Skeletal muscle satellite cell (primary cell): ENCODE results near the gene AXL. TPM values are rescaled to one million over a fixed set of nuclear protein-coding genes. Genes with fewer than 3 reads are reported as not detected.

Source experiments
- H3K27me3 ChIP-seq: 2 replicates; pipeline ENCODE4 v1.7.0; 2013; ENCODE audit warnings: low read length; ENCODE audit not compliant: control insufficient read depth, insufficient read depth
- H3K36me3 ChIP-seq: 2 replicates; pipeline ENCODE4 v1.7.0; 2013; ENCODE audit warnings: mild to moderate bottlenecking, control low read depth, low read length; ENCODE audit not compliant: insufficient read depth
- H3K4me1 ChIP-seq: 2 replicates; pipeline ENCODE4 v1.7.0; 2013; ENCODE audit warnings: low read length; ENCODE audit not compliant: control insufficient read depth, insufficient read depth
- H3K4me2 ChIP-seq: 2 replicates; pipeline ENCODE4 v1.7.0; 2013; ENCODE audit warnings: mild to moderate bottlenecking, low read length
- H3K4me3 ChIP-seq: 2 replicates; pipeline ENCODE4 v1.7.0; 2013; ENCODE audit warnings: low read length
- H3K9ac ChIP-seq: 2 replicates; pipeline ENCODE4 v1.7.0; 2013; ENCODE audit warnings: mild to moderate bottlenecking, low read depth, low read length, moderate library complexity
- H3K9me3 ChIP-seq: replicated peaks from 2 replicates; pipeline ENCODE4 v1.7.0; 2013; ENCODE audit warnings: mild to moderate bottlenecking, control low read depth, low read length
- small RNA-seq: library from RNA; depleted of rRNA; stranded (forward); fragments of <200 nt; gene quantifications from one replicate; pipeline ENCODE3, GENCODE V24; 2012

The AXL gene

DNA sequence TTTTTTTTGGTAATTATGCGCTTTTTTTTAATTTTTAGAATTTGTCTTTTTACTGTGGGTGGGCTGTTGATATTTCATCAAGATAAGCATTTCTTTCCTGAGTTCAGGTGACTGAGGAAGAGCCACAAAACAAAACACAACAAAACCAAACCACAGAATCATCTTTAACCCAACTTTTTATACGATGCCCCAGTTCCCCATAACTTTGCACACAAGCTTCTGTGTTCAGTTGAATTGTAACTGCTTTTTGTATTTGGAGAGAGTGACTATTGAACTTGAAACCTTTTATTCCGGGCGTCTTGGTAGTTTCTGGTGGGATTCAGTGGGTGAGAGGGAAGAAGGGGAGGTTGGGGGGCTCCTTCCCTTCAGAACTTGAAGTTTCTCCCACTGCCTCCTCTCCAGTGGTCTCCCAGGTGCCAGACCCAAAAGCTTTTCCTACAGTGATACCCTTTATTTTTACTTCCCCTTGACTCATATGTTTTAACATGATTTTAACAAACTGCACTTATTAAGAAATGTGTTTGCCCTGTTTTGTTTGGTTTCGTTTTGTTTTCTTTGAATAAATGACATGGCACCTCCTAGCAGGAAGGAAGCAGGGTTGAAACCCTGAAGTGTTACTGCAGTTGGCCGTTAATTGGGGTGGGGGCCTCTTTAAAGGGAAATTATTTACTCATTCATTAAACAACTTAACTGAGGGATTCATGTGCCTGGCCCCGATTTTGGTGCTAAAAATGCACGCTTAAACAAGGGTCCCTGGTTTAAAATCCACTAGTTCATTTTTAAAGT is 88.3 kb downstream of the AXL start:
- Histone ChIP-seq H3K9ac (no peak overlapping the region), H3K36me3 (peaks cover 60% of the 10 kb centered on the region), H3K4me1 (peaks cover 24% of the 10 kb centered on the region), H3K4me2 (no peak overlapping the region), H3K9me3 (no peaks in the 10 kb centered on the region), H3K27me3 (no peaks in the 10 kb centered on the region), H3K4me3 (no peak overlapping the region)

DNA sequence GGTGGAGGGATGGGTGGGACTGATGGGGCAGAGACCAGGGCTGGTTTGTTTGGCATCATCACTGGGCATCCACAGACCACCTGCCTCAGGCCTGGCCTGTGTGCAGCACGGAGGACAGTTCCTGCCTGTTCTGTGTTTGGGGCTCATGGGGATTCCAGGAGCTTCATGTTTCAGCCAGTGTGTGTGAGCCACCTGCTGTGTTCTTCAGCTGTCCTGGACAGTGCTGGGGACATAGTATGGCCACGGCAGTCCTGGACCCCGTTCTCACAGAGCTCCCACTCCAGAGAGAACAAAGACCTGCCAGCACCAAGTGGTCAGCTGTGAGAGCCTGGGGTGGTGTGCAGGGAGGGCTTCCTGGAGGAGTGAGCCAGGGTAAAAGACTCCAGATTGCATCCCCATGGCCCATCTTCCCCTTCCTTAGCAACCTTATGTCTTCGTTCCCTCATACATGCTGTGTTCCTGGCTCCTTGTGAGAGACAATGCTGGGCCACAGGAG is 89.0 kb downstream of the AXL start:
- Histone ChIP-seq H3K4me2 (no peak overlapping the region), H3K36me3 (peaks cover 60% of the 10 kb centered on the region), H3K9ac (peak overlapping the region; percentile 49), H3K9me3 (no peaks in the 10 kb centered on the region), H3K4me3 (no peak overlapping the region), H3K27me3 (no peaks in the 10 kb centered on the region), H3K4me1 (peaks cover 24% of the 10 kb centered on the region)

DNA sequence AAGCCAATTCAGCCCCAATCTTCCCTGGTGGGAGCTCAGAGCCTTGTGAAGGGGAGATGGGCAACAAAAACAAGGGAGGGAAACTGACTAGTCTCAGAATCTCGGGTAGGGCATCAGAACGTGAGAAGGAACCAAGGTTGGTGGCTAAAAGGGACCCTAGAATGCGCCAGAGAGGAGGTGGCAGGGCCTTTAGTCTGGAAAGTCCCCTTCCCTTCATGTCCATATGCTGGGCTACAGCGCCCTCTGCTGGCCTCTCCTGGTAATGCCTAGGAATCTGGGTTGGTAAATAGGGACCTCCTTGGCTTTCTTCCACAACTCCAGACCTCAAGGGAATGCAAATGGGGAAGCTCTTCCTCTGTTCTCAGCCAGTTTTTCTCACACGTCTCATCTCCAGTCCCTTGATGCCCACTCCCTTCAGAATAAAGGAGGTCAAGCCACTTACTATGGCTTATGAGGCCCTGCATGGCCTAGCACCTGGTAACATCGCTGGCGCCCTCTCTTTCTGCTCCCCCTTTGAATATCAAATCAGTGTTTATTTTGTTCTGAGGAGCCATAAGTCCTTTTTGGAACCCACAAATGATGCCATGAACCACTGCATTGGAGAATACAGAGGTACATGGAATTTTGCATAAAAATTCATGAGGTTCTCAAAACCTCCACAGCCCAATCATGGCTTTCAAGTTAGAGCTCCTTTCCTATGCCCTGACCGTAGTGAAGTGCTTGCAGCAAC is 89.6 kb downstream of the AXL start:
- H3K9ac ChIP-seq, result peak overlapping the region; percentile 95
- no peaks in the 10 kb centered on the region for H3K27me3 ChIP-seq
- H3K4me2 ChIP-seq, result peak overlapping the region; percentile 91
- H3K4me3 ChIP-seq, result peak overlapping the region; percentile 79
- peaks cover 60% of the 10 kb centered on the region for H3K36me3 ChIP-seq
- no peaks in the 10 kb centered on the region for H3K9me3 ChIP-seq
- H3K4me1 ChIP-seq, result peaks cover 24% of the 10 kb centered on the region

DNA sequence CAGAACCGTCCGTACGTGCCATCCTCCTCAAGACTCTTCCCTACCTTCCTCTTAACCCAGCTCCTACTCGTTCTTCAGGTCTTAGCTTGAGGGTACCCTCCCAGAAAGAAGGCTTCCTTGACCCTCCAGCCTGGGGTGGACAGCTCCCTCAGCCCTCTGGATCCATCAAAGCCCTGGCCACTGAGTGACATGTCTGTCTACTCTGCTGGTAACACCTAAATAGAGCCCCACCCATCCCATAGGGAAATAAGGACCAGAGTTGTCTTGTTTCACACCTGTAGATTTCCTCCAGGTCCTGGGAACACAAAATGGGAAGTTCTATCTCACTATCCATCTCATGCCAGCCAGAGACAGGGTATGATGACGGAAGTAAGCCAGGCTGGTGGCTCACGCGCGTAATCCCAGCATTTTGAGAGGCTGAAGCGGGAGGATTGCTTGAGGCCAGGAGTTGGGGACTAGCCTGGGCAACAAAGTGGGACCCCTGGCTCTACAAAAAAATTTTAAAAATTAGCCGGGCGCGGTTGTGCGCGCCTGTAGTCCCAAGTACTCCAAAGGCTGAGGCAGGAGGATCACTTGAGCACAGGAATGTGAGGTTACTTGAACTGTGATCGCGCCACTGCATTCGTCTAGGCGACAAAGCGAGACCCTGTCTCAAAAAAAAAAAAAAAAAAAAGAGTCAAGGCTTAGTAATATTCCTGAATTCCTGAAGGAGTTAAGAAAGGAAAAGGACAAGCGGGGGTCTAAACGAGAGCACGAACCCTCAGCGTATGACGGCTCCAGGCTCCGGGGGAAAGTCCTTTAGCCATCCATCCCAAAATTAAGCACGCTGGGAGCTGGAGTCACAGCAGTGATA is 90.4 kb downstream of the AXL start:
- no peaks in the 10 kb centered on the region for H3K9me3 ChIP-seq
- peaks cover 24% of the 10 kb centered on the region for H3K4me1 ChIP-seq
- peak overlapping the region; percentile 95 for H3K9ac ChIP-seq
- H3K36me3 ChIP-seq, result peaks cover 55% of the 10 kb centered on the region
- H3K4me3 ChIP-seq, result peak overlapping the region; percentile 79
- H3K27me3 ChIP-seq, result no peaks in the 10 kb centered on the region
- H3K4me2 ChIP-seq, result peak overlapping the region; percentile 91

DNA sequence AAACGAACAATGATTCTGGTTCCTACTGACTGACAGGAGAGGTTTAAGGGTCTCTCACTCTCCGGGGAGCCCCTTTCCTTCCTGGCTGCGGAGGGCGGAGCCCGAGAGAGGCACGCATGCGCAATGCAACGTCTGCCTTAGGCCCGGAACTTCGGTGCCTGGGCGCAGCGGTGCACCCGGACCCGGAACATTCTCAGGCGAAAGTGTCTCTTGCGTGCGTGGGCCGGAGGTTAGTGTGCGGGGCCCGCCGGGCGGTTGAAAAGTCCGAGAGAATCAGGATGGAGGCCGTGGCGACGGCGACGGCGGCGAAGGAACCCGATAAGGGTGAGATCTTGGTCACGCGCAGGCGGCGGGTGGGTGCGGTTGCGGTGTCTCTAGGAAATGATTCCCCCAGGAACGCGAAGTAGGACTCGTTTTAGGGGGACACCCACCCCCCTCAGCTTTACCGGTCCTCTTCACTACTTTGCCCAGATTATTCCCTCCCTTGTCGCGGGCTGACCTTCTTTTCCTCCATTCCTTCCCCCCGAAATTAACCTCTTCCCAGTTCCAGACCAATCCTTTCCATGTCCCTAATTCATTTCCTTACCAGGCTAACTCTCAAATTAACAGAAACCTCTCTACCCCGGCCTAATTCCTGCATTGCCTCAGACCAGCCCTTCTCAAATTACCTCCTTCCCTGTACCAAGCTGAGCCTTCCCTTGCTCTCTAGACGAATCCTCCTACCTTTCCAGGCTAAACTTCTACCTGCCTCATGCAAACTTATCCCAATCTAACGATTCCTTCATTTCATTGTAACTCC is 91.2 kb downstream of the AXL start, which contains the start of gene CCDC97:
CCDC97 (plus strand) TSS at position 140 of the 799 bp plus-strand sequence; CDS start at position 279, 139 bp downstream.
- Histone ChIP-seq H3K4me1 (peaks cover 24% of the 10 kb centered on the region), H3K36me3 (peaks cover 47% of the 10 kb centered on the region)

DNA sequence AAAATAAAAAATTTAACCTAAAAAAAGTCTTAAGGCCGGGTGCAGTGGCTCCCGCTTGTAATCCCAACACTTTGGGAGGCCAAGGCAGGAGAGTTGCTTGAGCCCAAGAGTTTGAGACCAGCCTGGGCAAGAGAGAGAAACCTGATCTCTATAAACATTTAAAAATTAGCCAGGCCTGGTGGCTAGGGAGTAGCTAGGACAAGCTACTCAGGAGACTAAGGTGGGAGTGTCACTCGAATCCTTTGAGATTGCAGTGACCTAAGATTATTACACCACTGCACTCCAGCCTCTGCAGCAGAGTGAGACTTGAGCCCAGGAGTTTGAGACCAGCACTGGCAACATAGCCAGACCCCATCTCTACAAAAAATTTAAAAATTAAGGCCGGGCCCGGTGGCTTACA is 92.0 kb downstream of the AXL start:
- H3K9me3 ChIP-seq, result no peaks in the 10 kb centered on the region
- H3K4me3 ChIP-seq, result peak overlapping the region; percentile 79
- H3K27me3 ChIP-seq, result no peaks in the 10 kb centered on the region
- peak overlapping the region; percentile 95 for H3K9ac ChIP-seq
- H3K36me3 ChIP-seq, result peaks cover 45% of the 10 kb centered on the region
- H3K4me2 ChIP-seq, result peak overlapping the region; percentile 91
- H3K4me1 ChIP-seq, result peaks cover 24% of the 10 kb centered on the region

More for the DNA sequence above, 91.2 kb downstream of the AXL start, which contains the start of gene CCDC97:
- Histone ChIP-seq H3K9ac (peak within 1 kb of the TSS; percentile 95), H3K4me3 (peak within 1 kb of the TSS; percentile 79), H3K4me2 (peak within 1 kb of the TSS; percentile 91), H3K9me3 (no peaks in the 10 kb centered on the region), H3K27me3 (no peaks in the 10 kb centered on the region)

Small RNA genes lying within 50 kb of the gene (small RNA-seq; reads per million reads assigned to genes)
- not detected for gene RN7SL34P
